HL-60 (cell line): Measurements from ENCODE around the gene TXNDC16.

Source experiments
- DNase-seq, 2 experiments: peaks; one replicate each; pipeline ENCODE4 v3.0.0-alpha.2; 2010 to 2020; ENCODE audit warnings: low read depth in 1 of 2, low spot score in 1 of 2
- H3K27ac ChIP-seq: fragments of 250-450 bp; sonication (Bioruptor Pico); replicated peaks from 2 replicates; pipeline ENCODE4 v1.5.1; 2020; ENCODE audit warnings: mild to moderate bottlenecking, moderate library complexity
- H3K27me3 ChIP-seq: fragments of 250-450 bp; sonication (Bioruptor Pico); 2 replicates; pipeline ENCODE4 v1.5.1; 2021; ENCODE audit warnings: mild to moderate bottlenecking, moderate library complexity; ENCODE audit not compliant: insufficient read depth, poor library complexity, severe bottlenecking
- H3K4me3 ChIP-seq: replicated peaks from 2 replicates; pipeline ENCODE4 v1.5.1; 2011; ENCODE audit warnings: mild to moderate bottlenecking, control low read depth, low read length; ENCODE audit not compliant: insufficient read depth
- POLR2AphosphoS5 ChIP-seq: IDR thresholded peaks from 2 replicates; pipeline ENCODE4 v1.6.1; 2012; ENCODE audit warnings: low read depth
- SPI1 ChIP-seq: IDR thresholded peaks from 2 replicates; pipeline ENCODE4 v1.6.1; 2012; ENCODE audit warnings: low read depth, mild to moderate bottlenecking, borderline replicate concordance

The TXNDC16 gene

DNA sequence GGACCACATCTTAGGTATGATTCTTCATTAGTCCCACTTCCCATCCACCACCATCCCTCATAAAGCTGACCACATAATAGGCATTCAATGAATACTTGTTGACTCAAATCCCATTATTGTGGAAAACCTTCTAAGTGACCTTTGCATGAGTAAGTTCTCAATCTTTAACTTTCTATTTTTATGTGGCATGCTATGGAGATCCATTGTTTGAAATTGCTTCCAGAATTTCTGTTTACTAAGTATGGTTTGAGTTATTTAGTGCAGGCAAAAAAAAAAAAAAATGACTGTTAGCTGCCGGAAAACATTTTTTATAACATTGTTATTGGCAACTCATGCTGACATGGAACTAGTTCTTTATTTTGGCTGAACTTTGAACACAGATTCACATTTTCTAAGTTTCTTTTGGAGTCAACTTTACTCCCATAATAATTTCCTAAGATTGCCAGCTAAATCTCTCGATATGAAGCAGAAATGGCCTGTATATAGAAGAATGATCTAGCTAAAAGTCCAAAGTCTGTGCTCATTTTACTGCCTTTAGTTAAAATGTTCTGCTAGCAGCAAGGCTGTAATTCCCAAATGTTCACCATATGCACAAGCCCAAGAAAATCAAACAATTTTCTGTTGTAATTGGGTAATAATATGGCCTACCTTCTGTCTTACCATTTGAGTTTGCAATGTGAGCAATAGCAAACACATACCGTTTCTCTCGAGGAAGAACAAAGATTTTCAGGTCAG, 160.3 kb downstream of the TXNDC16 start:
- TF ChIP-seq SPI1 = no peak
- TF ChIP-seq POLR2AphosphoS5 = no peak
- H3K27ac ChIP-seq = no peak overlapping the region
- no peak for DNase-seq
- no peaks in the 10 kb centered on the region for H3K27me3 ChIP-seq
- no peak overlapping the region for H3K4me3 ChIP-seq
